ENCODE results near the gene APOL6. TPM values are rescaled to one million over a fixed set of nuclear protein-coding genes. Genes with fewer than 3 reads are reported as not detected.
A peak's percentile ranks its signal among the peaks of the same experiment; 100 is the strongest.

APOL6 gene
- total and polyA plus RNA-seq, 8 donors, result 7.7 to 49.2 (median 10.2) TPM

- no peak for TF ChIP-seq CTCF (IDR thresholded peaks at IDR 0.05)
- ATAC-seq (no peak), DNase-seq (no peak)
- no peaks in the 10 kb centered on the region for H3K27me3 ChIP-seq
- no peaks in the 10 kb centered on the region for H3K36me3 ChIP-seq
- peaks cover 12 to 27% of the 10 kb centered on the region in 2 donors for H3K4me1 ChIP-seq
- no peaks in the 10 kb centered on the region for H3K9me3 ChIP-seq
- no peak overlapping the region for H3K4me3 ChIP-seq
- intact Hi-C loops (cut with DNase I), result no loop called here
- no peak overlapping the region for H3K27ac ChIP-seq
Measured at GRCh38 chr22:35634015-35634414, 14.2 kb upstream of the APOL6 start.

GRCh38 chr22:35634943-35635540 lies 13.2 kb upstream of the APOL6 start:
- H3K4me1 ChIP-seq, result peaks cover 12 to 17% of the 10 kb centered on the region in 2 donors
- ATAC-seq (no peak), DNase-seq (no peak)
- no peak overlapping the region for H3K27ac ChIP-seq
- no peak overlapping the region for H3K4me3 ChIP-seq
- TF ChIP-seq CTCF (IDR thresholded peaks at IDR 0.05), result no peak
- intact Hi-C loops (cut with DNase I), result no loop called here
- no peaks in the 10 kb centered on the region for H3K36me3 ChIP-seq
- H3K27me3 ChIP-seq, result no peaks in the 10 kb centered on the region
- no peaks in the 10 kb centered on the region for H3K9me3 ChIP-seq

GRCh38 chr22:35637254-35637653 lies 11.0 kb upstream of the APOL6 start:
- Histone ChIP-seq H3K4me1 (peaks cover 10 to 12% of the 10 kb centered on the region in 2 donors), H3K4me3 (no peak overlapping the region), H3K27me3 (no peaks in the 10 kb centered on the region), H3K27ac (peak overlapping the region in 1 of 2 donors; percentile 63), H3K9me3 (no peaks in the 10 kb centered on the region), H3K36me3 (no peaks in the 10 kb centered on the region)
- no peak for ATAC-seq
- DNase-seq, result no peak
- intact Hi-C loops (cut with DNase I), result no loop called here
- TF ChIP-seq CTCF (IDR thresholded peaks at IDR 0.05), result no peak

- Histone ChIP-seq H3K9me3 (no peaks in the 10 kb centered on the region), H3K27ac (peak overlapping the region; percentile 63 to 78), H3K36me3 (no peaks in the 10 kb centered on the region), H3K4me1 (peaks cover 10 to 12% of the 10 kb centered on the region in 2 donors), H3K4me3 (no peak overlapping the region), H3K27me3 (no peaks in the 10 kb centered on the region)
- TF ChIP-seq CTCF (IDR thresholded peaks at IDR 0.05), result no peak
- intact Hi-C loops (cut with DNase I), result no loop called here
- peak in 1 of 4 donors; percentile 37 for DNase-seq
- no peak for ATAC-seq
Measured at GRCh38 chr22:35638001-35638400, 10.2 kb upstream of the APOL6 start.

GRCh38 chr22:35638410-35638809 lies 9.8 kb upstream of the APOL6 start:
- Histone ChIP-seq H3K4me1 (peaks cover 10 to 12% of the 10 kb centered on the region in 2 donors), H3K4me3 (no peak overlapping the region), H3K27me3 (no peaks in the 10 kb centered on the region), H3K9me3 (no peaks in the 10 kb centered on the region), H3K36me3 (no peaks in the 10 kb centered on the region), H3K27ac (peak overlapping the region; percentile 63 to 78)
- ATAC-seq (peak; percentile 77), DNase-seq (peak in 3 of 4 donors; percentile 55 to 93 (median 89))
- intact Hi-C loops (cut with DNase I), result no loop called here
- TF ChIP-seq CTCF (IDR thresholded peaks at IDR 0.05), result no peak
